Measurements from ENCODE around the gene ST6GALNAC4. TPM values are rescaled to one million over a fixed set of nuclear protein-coding genes. Genes with fewer than 3 reads are reported as not detected.
A peak's percentile ranks its signal among the peaks of the same experiment; 100 is the strongest.

ST6GALNAC4 gene
- total RNA-seq, 1 experiment from 2014 or later: 15.4 TPM

GRCh38 chr9:127934248-127934647, 17.4 kb upstream of the ST6GALNAC4 start:
- H3K27me3 ChIP-seq (ENCODE audit: insufficient read depth, low read length): no peaks in the 10 kb centered on the region
- H3K4me1 ChIP-seq (ENCODE audit: insufficient read depth, low read length): no peaks in the 10 kb centered on the region
- H2AK5ac ChIP-seq (ENCODE audit: insufficient read length, low read length): no peak overlapping the region
- H3K23ac ChIP-seq (ENCODE audit: insufficient read length, low read depth, low read length): no peak overlapping the region
- no peak overlapping the region for H3K56ac ChIP-seq (ENCODE audit: insufficient read length, low read depth, low read length)
- Mint-ChIP-seq H3K9me3 (no peaks in the 10 kb centered on the region; a peak in 1 of 5 replicates), H3K4me3 (peak overlapping the region in 1 of 2 experiments; percentile 45; a peak in 2 of 5 replicates), H3K27ac (peak overlapping the region in 1 of 3 experiments; percentile 49; a peak in 1 of 7 replicates), H3K27me3 (ENCODE audit: low read depth) (peaks cover 17% of the 10 kb centered on the region), H3K4me1 (peaks cover 40 to 44% of the 10 kb centered on the region in 2 experiments), H3K36me3 (ENCODE audit: insufficient read depth in 1 of 3, low read depth in 3 of 3) (peaks cover 2 to 16% (median 8%) of the 10 kb centered on the region in 3 experiments; a peak in 6 of 7 replicates)
- H3K9me3 ChIP-seq (ENCODE audit: control insufficient read depth, low read depth, low read length): no peaks in the 10 kb centered on the region
- no peak overlapping the region for H3K4ac ChIP-seq (ENCODE audit: low read depth, low read length)
- H4K5ac ChIP-seq (ENCODE audit: insufficient read length, low read depth, low read length): no peak overlapping the region
- no peak overlapping the region for H4K8ac ChIP-seq (replicated peaks; ENCODE audit: insufficient read length, low read depth, low read length)
- no peak overlapping the region for H2BK120ac ChIP-seq (ENCODE audit: low read depth, low read length, poor library complexity, severe bottlenecking)
- no peak overlapping the region for H4K91ac ChIP-seq (ENCODE audit: insufficient read length, low read depth, low read length)
- H3K14ac ChIP-seq (ENCODE audit: insufficient read depth, low read length): no peak overlapping the region
- no CpG with 5 or more reads among the region's 4 CpGs for WGBS (ENCODE audit: extremely low coverage, insufficient read length, low lambda C conversion rate)
- H2BK5ac ChIP-seq (ENCODE audit: insufficient read length, low read length): no peak overlapping the region
- no peak overlapping the region for H2BK20ac ChIP-seq (ENCODE audit: low read depth, low read length, poor library complexity, severe bottlenecking)
- TF ChIP-seq CTCF (conservative IDR thresholded peaks at IDR 0.05): no peak
- no peaks in the 10 kb centered on the region for H3K79me2 ChIP-seq (ENCODE audit: insufficient read depth, low read length)
- H2AFZ ChIP-seq (ENCODE audit: low read length): no peak overlapping the region
- H3K9ac ChIP-seq (ENCODE audit: extremely low read depth, insufficient read length, low read length): no peak overlapping the region
- H2BK12ac ChIP-seq (ENCODE audit: insufficient read length, low read depth, low read length): no peak overlapping the region
- H3K4me2 ChIP-seq (ENCODE audit: insufficient read depth, insufficient read length, low read length): no peak overlapping the region
- peaks cover 10% of the 10 kb centered on the region for H3K79me1 ChIP-seq (ENCODE audit: insufficient read depth, low read depth, low read length, poor library complexity, severe bottlenecking)
- H3T11ph ChIP-seq (ENCODE audit: low read length): no peak overlapping the region
- H3K27ac ChIP-seq (ENCODE audit: insufficient read length, low read depth, low read length): no peak overlapping the region
- H4K20me1 ChIP-seq (ENCODE audit: control insufficient read depth, insufficient read depth, insufficient read length): no peaks in the 10 kb centered on the region
- no peak overlapping the region for H2BK15ac ChIP-seq (ENCODE audit: low read depth, low read length)
- DNase-seq: no peak
- peaks cover 9% of the 10 kb centered on the region for H3K23me2 ChIP-seq (ENCODE audit: insufficient read length, low read depth, low read length, poor library complexity, severe bottlenecking)
- no peak overlapping the region for H3K18ac ChIP-seq (ENCODE audit: insufficient read length, low read depth, low read length)

Data from H9 (cell line).